ENCODE results near the gene CLDN3.
A peak's percentile ranks its signal among the peaks of the same experiment; 100 is the strongest.

CLDN3 gene, protein sequence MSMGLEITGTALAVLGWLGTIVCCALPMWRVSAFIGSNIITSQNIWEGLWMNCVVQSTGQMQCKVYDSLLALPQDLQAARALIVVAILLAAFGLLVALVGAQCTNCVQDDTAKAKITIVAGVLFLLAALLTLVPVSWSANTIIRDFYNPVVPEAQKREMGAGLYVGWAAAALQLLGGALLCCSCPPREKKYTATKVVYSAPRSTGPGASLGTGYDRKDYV

DNA sequence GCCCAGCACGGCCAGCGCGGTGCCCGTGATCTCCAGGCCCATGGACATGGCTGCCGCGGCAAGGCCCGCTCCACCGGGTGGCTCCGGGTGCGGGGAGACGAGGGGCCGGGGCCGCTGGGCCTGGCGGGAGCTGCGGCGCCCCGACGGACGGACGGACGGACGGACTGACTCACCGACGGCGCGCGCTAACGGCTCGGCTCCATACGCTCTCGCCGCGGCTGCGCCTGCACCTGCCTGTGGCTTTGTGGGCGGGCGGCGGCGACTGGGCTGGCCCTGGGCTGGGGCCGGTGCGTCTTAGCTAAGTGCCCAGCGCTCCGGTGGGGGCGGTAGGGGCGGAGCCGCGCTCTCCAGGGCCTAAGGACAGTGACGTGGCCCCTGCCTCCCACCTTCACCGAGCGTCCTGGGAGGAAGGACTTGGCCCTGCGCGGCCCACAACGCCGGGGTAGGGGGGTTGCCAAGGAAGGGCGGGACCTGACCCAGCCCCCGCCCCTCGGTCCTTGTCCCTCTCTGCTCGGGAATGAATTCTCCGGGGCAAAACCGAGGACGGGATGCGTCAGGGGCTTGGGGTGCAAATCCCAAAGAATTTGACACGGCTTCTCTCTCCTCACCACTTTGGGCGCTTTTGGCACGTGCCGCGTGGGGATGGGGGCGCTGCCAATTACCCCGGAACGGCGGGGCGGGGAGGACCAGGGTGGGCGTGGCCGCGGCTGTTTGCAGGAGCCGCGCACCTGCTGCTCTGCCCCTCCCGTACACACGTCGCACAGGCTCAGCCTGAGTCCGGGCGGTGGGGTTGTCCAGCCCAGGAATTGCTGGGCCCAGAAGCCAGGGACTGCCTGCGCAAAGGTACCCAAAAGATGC lies at the start of gene CLDN3:
Gene CLDN3 (minus strand): TSS at position 269 of the 858 bp plus-strand sequence. CDS start 221 bp downstream, at position 48.
- Histone ChIP-seq H3K4me1 (ENCODE audit: insufficient read depth, poor library complexity, severe bottlenecking) (no peaks in the 10 kb centered on the region), H3K4me3 (ENCODE audit: severe bottlenecking) (peak within 1 kb of the TSS; percentile 25), H3K36me3 (ENCODE audit: low read depth) (no peaks in the 10 kb centered on the region), H3K27me3 (ENCODE audit: insufficient read depth, poor library complexity, severe bottlenecking) (peaks cover 14% of the 10 kb centered on the region), H3K9me3 (ENCODE audit: severe bottlenecking) (no peaks in the 10 kb centered on the region), H3K27ac (ENCODE audit: poor library complexity, severe bottlenecking) (no peak within 1 kb of the TSS)
- DNase-seq (ENCODE audit: low spot score), result no peak
- TF ChIP-seq, protein P1, sequence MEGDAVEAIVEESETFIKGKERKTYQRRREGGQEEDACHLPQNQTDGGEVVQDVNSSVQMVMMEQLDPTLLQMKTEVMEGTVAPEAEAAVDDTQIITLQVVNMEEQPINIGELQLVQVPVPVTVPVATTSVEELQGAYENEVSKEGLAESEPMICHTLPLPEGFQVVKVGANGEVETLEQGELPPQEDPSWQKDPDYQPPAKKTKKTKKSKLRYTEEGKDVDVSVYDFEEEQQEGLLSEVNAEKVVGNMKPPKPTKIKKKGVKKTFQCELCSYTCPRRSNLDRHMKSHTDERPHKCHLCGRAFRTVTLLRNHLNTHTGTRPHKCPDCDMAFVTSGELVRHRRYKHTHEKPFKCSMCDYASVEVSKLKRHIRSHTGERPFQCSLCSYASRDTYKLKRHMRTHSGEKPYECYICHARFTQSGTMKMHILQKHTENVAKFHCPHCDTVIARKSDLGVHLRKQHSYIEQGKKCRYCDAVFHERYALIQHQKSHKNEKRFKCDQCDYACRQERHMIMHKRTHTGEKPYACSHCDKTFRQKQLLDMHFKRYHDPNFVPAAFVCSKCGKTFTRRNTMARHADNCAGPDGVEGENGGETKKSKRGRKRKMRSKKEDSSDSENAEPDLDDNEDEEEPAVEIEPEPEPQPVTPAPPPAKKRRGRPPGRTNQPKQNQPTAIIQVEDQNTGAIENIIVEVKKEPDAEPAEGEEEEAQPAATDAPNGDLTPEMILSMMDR (IDR thresholded peaks at IDR 0.05; ENCODE audit: poor library complexity, severe bottlenecking), result no peak
- peak; percentile 76 for ATAC-seq (ENCODE audit: low read depth)

DNA sequence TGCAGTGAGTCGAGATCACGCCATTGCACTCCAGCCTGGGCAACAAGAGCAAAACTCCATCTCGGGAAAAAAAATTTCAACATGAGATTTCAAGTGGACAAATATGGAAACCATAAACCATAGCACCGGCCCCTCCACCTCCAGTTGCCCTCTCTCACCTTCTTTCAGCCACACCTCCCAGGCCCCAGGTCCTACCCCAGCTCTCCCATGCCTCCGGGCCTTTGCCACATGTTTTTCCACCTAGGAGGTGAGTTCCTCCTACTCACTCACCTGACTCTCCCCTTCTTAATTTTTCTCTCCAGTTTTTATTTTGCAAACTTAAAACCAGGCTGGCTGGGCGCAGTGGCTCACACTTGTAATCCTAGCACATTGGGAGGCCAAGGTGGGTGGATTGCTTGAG lies 47.1 kb upstream of the CLDN3 start:
- H3K36me3 ChIP-seq (ENCODE audit: low read depth), result no peaks in the 10 kb centered on the region
- DNase-seq (ENCODE audit: low spot score) (peak; percentile 16), ATAC-seq (ENCODE audit: low read depth) (no peak)
- H3K4me3 ChIP-seq (ENCODE audit: severe bottlenecking), result no peak overlapping the region
- H3K27ac ChIP-seq (ENCODE audit: poor library complexity, severe bottlenecking), result no peak overlapping the region
- peaks cover 5% of the 10 kb centered on the region for H3K4me1 ChIP-seq (ENCODE audit: insufficient read depth, poor library complexity, severe bottlenecking)
- no peaks in the 10 kb centered on the region for H3K27me3 ChIP-seq (ENCODE audit: insufficient read depth, poor library complexity, severe bottlenecking)
- no peaks in the 10 kb centered on the region for H3K9me3 ChIP-seq (ENCODE audit: severe bottlenecking)
- TF ChIP-seq, protein P1 (IDR thresholded peaks at IDR 0.05; ENCODE audit: poor library complexity, severe bottlenecking), result no peak

DNA sequence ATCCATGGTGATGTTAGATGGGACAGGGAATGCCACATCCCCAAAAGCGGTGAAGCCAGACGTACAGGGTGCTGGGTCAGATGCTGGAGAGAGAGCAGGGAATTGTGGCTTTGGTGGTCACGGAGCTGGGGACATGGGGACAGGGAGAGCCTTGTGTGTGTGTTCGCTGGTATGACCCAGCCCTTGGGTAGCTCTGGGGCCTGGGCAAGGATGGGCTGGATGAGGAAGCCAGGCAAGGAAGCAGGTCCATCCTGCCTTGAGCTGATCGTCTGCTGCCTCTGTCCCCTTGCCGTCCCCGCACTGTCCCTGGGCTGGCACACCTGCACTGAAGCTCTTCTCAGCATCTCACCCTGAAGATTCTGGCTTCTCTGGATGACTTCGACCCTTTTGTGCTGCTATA lies 45.4 kb upstream of the CLDN3 start:
- H3K4me1 ChIP-seq (ENCODE audit: insufficient read depth, poor library complexity, severe bottlenecking), result no peaks in the 10 kb centered on the region
- H3K4me3 ChIP-seq (ENCODE audit: severe bottlenecking), result no peak overlapping the region
- TF ChIP-seq, protein P1 (IDR thresholded peaks at IDR 0.05; ENCODE audit: poor library complexity, severe bottlenecking), result no peak
- DNase-seq (ENCODE audit: low spot score) (no peak), ATAC-seq (ENCODE audit: low read depth) (no peak)
- H3K27me3 ChIP-seq (ENCODE audit: insufficient read depth, poor library complexity, severe bottlenecking), result no peaks in the 10 kb centered on the region
- no peaks in the 10 kb centered on the region for H3K36me3 ChIP-seq (ENCODE audit: low read depth)
- no peak overlapping the region for H3K27ac ChIP-seq (ENCODE audit: poor library complexity, severe bottlenecking)
- no peaks in the 10 kb centered on the region for H3K9me3 ChIP-seq (ENCODE audit: severe bottlenecking)

DNA sequence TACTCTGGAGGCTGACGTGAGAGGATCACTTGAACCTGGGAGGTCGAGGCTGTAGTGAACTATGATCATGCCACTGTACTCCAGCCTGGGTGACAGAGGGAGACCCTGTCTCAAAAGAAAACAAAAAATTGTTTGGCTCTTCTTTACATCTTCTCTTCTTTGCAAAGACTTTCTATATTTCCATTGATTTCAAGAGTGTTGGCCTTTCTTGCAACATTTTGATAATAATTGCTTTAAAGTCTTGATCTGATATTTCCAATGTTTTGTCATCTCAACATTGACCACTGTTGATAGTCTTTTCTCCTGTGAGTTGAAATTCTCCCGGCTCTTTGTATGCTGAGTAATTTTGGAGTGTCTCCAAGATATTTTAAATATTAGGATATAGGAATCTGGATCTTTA lies 42.9 kb upstream of the CLDN3 start:
- Histone ChIP-seq H3K27me3 (ENCODE audit: insufficient read depth, poor library complexity, severe bottlenecking) (no peaks in the 10 kb centered on the region), H3K36me3 (ENCODE audit: low read depth) (no peaks in the 10 kb centered on the region), H3K4me1 (ENCODE audit: insufficient read depth, poor library complexity, severe bottlenecking) (peaks cover 8% of the 10 kb centered on the region), H3K4me3 (ENCODE audit: severe bottlenecking) (no peak overlapping the region), H3K9me3 (ENCODE audit: severe bottlenecking) (no peaks in the 10 kb centered on the region), H3K27ac (ENCODE audit: poor library complexity, severe bottlenecking) (no peak overlapping the region)
- TF ChIP-seq, protein P1 (IDR thresholded peaks at IDR 0.05; ENCODE audit: poor library complexity, severe bottlenecking), result no peak
- ATAC-seq (ENCODE audit: low read depth) (no peak), DNase-seq (ENCODE audit: low spot score) (no peak)

Measured in RWPE2 (cell line).